Sigmoid colon (tissue), 7 donors: ENCODE data around the gene LRRC3. TPM values are rescaled to one million over a fixed set of nuclear protein-coding genes. Genes with fewer than 3 reads are reported as not detected.
A peak's percentile ranks its signal among the peaks of the same experiment; 100 is the strongest.

ENCODE experiments used
- DNase-seq: peaks from one replicate; pipeline ENCODE4 v3.0.0-alpha.2; 2019
- H3K27ac ChIP-seq, 4 donors: fragments of 200-600 bp; sonication (generic); one replicate each; pipeline ENCODE4 v1.5.1; 2016 to 2019; ENCODE audit warnings: mild to moderate bottlenecking in 1 of 4
- H3K27me3 ChIP-seq, 3 donors: fragments of 200-600 bp; sonication (generic); one replicate each; pipeline ENCODE4 v1.5.1; 2019; ENCODE audit warnings: mild to moderate bottlenecking in 1 of 3
- H3K36me3 ChIP-seq, 4 donors: fragments of 200-600 bp; sonication (generic); one replicate each; pipeline ENCODE4 v1.5.1; 2016 to 2019
- H3K4me1 ChIP-seq, 4 donors: fragments of 200-600 bp; sonication (generic); one replicate each; pipeline ENCODE4 v1.5.1; 2017 to 2019
- H3K4me3 ChIP-seq, 4 donors: fragments of 200-600 bp; sonication (generic); one replicate each; pipeline ENCODE4 v1.5.1; 2017 to 2019; ENCODE audit warnings: mild to moderate bottlenecking in 2 of 4, moderate library complexity in 1 of 4
- H3K9me3 ChIP-seq, 4 donors: fragments of 200-600 bp in 3 of 4; sonication (generic) in 3 of 4; one replicate each; pipeline versions ENCODE4 v1.5.1 to v1.6.1; 2013 to 2019
- EP300 ChIP-seq, 4 donors: sonication (generic); formaldehyde crosslinking; IDR thresholded peaks; one replicate each; pipeline ENCODE4 v1.6.1; 2017; ENCODE audit warnings: antibody characterized with exemption in 4 of 4
- POLR2A ChIP-seq, 2 donors: fragments of 450-650 bp; IDR thresholded peaks; one replicate each; pipeline ENCODE4 v1.6.1; 2016; ENCODE audit warnings: antibody characterized with exemption in 2 of 2, mild to moderate bottlenecking in 2 of 2, moderate library complexity in 2 of 2
- POLR2AphosphoS5 ChIP-seq, 4 donors: sonication (generic); formaldehyde crosslinking; IDR thresholded peaks; one replicate each; pipeline ENCODE4 v1.6.1; 2017; ENCODE audit warnings: antibody characterized with exemption in 4 of 4
- WGBS, 2 donors: extraction: QIAGEN DNeasy Blood & Tissue Kit; methylation state at CpG; one replicate each; pipeline ENCODE4 v1.1.7; 2013; 5-methylcytosine and 5-hydroxymethylcytosine counted together
- intact Hi-C: fragments of 100-400 bp; cut with DNase I; formaldehyde crosslinking; loops from one replicate; pipeline ENCODE4 v1.15.1; 2023
- polyA plus RNA-seq, 3 donors: library from polyadenylated mRNA; stranded (reverse); fragments of 200-250 nt; gene quantifications; one replicate each; pipeline ENCODE4 v1.2.3, GENCODE V29; 2013
- total RNA-seq, 4 donors: library from RNA; depleted of rRNA; stranded (reverse); fragments of >200 nt; gene quantifications; one replicate each; pipeline ENCODE4 v1.1.0, GENCODE V29; 2016
- TF ChIP-seq, protein P1 (sequence below), 4 experiments: fragments of 450-650 bp in 3 of 4; fragments of 200-600 bp in 1 of 4; IDR thresholded peaks; one replicate each; pipeline ENCODE4 v1.5.1; 2016 to 2019; ENCODE audit warnings: antibody characterized with exemption in 4 of 4, mild to moderate bottlenecking in 3 of 4, moderate library complexity in 2 of 4
- donor health status: healthy with polysubstance abuse.
- donor health status: Bipolar disorder and iron deficiency.
- donor health status: healthy.

Gene LRRC3
- total and polyA plus RNA-seq, 7 donors, result under 0.01 to 7.1 (median 3.9) TPM

DNA sequence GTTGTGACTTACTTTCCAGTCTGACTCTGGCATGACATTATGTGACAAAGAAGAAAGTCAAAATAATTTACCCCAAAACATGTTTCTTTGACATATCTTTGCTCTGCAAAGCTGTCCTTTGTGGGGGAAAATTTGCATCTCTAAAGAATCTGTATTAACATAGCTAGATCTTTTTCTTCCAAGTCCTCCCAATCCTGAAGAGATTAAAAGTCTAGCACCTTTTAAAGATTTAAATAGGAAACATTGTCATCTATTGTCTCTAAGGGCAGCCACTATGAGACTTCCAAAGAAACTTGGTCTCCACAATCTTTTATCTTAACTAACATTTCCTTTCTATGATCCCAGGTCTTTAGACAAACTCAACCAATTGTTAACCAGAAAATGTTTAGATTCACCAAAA is 16.0 kb downstream of the LRRC3 start:
- Histone ChIP-seq H3K27me3 (no peaks in the 10 kb centered on the region), H3K36me3 (no peaks in the 10 kb centered on the region), H3K9me3 (no peaks in the 10 kb centered on the region), H3K4me3 (no peak overlapping the region), H3K27ac (no peak overlapping the region), H3K4me1 (no peaks in the 10 kb centered on the region)
- no peak for DNase-seq
- intact Hi-C loops, result no loop called here
- TF ChIP-seq, protein P1, sequence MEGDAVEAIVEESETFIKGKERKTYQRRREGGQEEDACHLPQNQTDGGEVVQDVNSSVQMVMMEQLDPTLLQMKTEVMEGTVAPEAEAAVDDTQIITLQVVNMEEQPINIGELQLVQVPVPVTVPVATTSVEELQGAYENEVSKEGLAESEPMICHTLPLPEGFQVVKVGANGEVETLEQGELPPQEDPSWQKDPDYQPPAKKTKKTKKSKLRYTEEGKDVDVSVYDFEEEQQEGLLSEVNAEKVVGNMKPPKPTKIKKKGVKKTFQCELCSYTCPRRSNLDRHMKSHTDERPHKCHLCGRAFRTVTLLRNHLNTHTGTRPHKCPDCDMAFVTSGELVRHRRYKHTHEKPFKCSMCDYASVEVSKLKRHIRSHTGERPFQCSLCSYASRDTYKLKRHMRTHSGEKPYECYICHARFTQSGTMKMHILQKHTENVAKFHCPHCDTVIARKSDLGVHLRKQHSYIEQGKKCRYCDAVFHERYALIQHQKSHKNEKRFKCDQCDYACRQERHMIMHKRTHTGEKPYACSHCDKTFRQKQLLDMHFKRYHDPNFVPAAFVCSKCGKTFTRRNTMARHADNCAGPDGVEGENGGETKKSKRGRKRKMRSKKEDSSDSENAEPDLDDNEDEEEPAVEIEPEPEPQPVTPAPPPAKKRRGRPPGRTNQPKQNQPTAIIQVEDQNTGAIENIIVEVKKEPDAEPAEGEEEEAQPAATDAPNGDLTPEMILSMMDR (IDR thresholded peaks at IDR 0.05), result no peak
- TF ChIP-seq EP300 (IDR thresholded peaks at IDR 0.05), result no peak
- TF ChIP-seq POLR2A (IDR thresholded peaks at IDR 0.05), result no peak
- no peak for TF ChIP-seq POLR2AphosphoS5 (IDR thresholded peaks at IDR 0.05)

- no peak overlapping the region for H3K4me3 ChIP-seq
- H3K27ac ChIP-seq, result no peak overlapping the region
- H3K4me1 ChIP-seq, result no peaks in the 10 kb centered on the region
- H3K9me3 ChIP-seq, result no peaks in the 10 kb centered on the region
- 86 to 89% methylated on average over 6 of the region's 6 CpGs for WGBS, 2 donors
- intact Hi-C loops, result no loop called here
- DNase-seq, result no peak
- TF ChIP-seq POLR2A (IDR thresholded peaks at IDR 0.05) (no peak), EP300 (IDR thresholded peaks at IDR 0.05) (no peak), POLR2AphosphoS5 (IDR thresholded peaks at IDR 0.05) (no peak)
- TF ChIP-seq, protein P1 (IDR thresholded peaks at IDR 0.05), result no peak
- no peaks in the 10 kb centered on the region for H3K27me3 ChIP-seq
- H3K36me3 ChIP-seq, result no peaks in the 10 kb centered on the region
Observed at GRCh38 chr21:44471996-44472395, 16.7 kb downstream of the LRRC3 start.

GRCh38 chr21:44473915-44474555 is 18.7 kb downstream of the LRRC3 start:
- TF ChIP-seq, protein P1 (IDR thresholded peaks at IDR 0.05), result no peak
- no peak for TF ChIP-seq EP300 (IDR thresholded peaks at IDR 0.05)
- TF ChIP-seq POLR2AphosphoS5 (IDR thresholded peaks at IDR 0.05), result no peak
- no peak for TF ChIP-seq POLR2A (IDR thresholded peaks at IDR 0.05)
- Histone ChIP-seq H3K27me3 (no peaks in the 10 kb centered on the region), H3K4me3 (no peak overlapping the region), H3K9me3 (no peaks in the 10 kb centered on the region), H3K36me3 (no peaks in the 10 kb centered on the region), H3K4me1 (peaks cover 0 to 18% (median 8%) of the 10 kb centered on the region in 4 donors), H3K27ac (no peak overlapping the region)
- peak; percentile 45 for DNase-seq
- intact Hi-C loops, result no loop called here
- WGBS, 2 donors, result 90 to 91% methylated on average over 19 of the region's 19 CpGs

GRCh38 chr21:44475266-44475845 is 20.0 kb downstream of the LRRC3 start:
- Histone ChIP-seq H3K27ac (peak overlapping the region in 1 of 4 donors; percentile 51), H3K36me3 (no peaks in the 10 kb centered on the region), H3K9me3 (no peaks in the 10 kb centered on the region), H3K4me1 (peaks cover 0 to 22% (median 8%) of the 10 kb centered on the region in 4 donors), H3K27me3 (no peaks in the 10 kb centered on the region), H3K4me3 (no peak overlapping the region)
- peak; percentile 46 for DNase-seq
- intact Hi-C loops, result no loop called here
- 88 to 92% methylated on average over 17 of the region's 17 CpGs for WGBS, 2 donors
- TF ChIP-seq POLR2AphosphoS5 (IDR thresholded peaks at IDR 0.05), result peak in 1 of 4 donors; percentile 9
- TF ChIP-seq EP300 (IDR thresholded peaks at IDR 0.05), result peak in 2 of 4 donors; percentile 35 to 50
- no peak for TF ChIP-seq POLR2A (IDR thresholded peaks at IDR 0.05)

- no peak for TF ChIP-seq POLR2A (IDR thresholded peaks at IDR 0.05)
- TF ChIP-seq, protein P1 (IDR thresholded peaks at IDR 0.05), result no peak
- TF ChIP-seq EP300 (IDR thresholded peaks at IDR 0.05), result no peak
- no peak for TF ChIP-seq POLR2AphosphoS5 (IDR thresholded peaks at IDR 0.05)
- intact Hi-C loops, result no loop called here
- no peak overlapping the region for H3K4me3 ChIP-seq
- peaks cover 0 to 22% (median 8%) of the 10 kb centered on the region in 4 donors for H3K4me1 ChIP-seq
- H3K27me3 ChIP-seq, result no peaks in the 10 kb centered on the region
- no peaks in the 10 kb centered on the region for H3K36me3 ChIP-seq
- WGBS, 2 donors, result 77% methylated on average over 8 of the region's 8 CpGs
- H3K27ac ChIP-seq, result peak overlapping the region in 1 of 4 donors; percentile 75
- DNase-seq, result no peak
- no peaks in the 10 kb centered on the region for H3K9me3 ChIP-seq
Observed at GRCh38 chr21:44477131-44477530, 21.8 kb downstream of the LRRC3 start.
